ENCODE measurements around the gene EPHB1.

The EPHB1 gene

GRCh38 chr3:134896141-134896540 lies 101.1 kb downstream of the EPHB1 start:
- Histone ChIP-seq H3K27ac (ENCODE audit: low read length, poor library complexity, severe bottlenecking) (no peak overlapping the region), H3K79me1 (replicated peaks; ENCODE audit: low read length, poor library complexity, severe bottlenecking) (no peaks in the 10 kb centered on the region), H3K4me3 (ENCODE audit: insufficient read depth in 1 of 2, low read depth in 1 of 2, low read length in 2 of 2) (no peak overlapping the region), H3K18ac (ENCODE audit: low read depth in 1 of 2, low read length in 2 of 2) (no peak overlapping the region), H3K4me2 (ENCODE audit: low read length, poor library complexity, severe bottlenecking) (no peak overlapping the region), H3K27me3 (ENCODE audit: control insufficient read depth in 1 of 2, insufficient read depth in 1 of 2, low read length in 2 of 2) (peaks cover 0 to 4% of the 10 kb centered on the region in 2 experiments), H2BK15ac (ENCODE audit: low read depth, poor library complexity, severe bottlenecking) (no peak overlapping the region), H2AK5ac (ENCODE audit: low read length, severe bottlenecking) (no peak overlapping the region), H2BK12ac (ENCODE audit: low read length in 2 of 2) (no peak overlapping the region), H2BK5ac (ENCODE audit: low read depth, low read length, poor library complexity, severe bottlenecking) (no peak overlapping the region), H3K23ac (ENCODE audit: low read length in 2 of 2) (no peak overlapping the region), H3K14ac (ENCODE audit: low read length in 2 of 2) (no peak overlapping the region), H2BK120ac (ENCODE audit: low read depth, low read length) (no peak overlapping the region), H3K36me3 (ENCODE audit: control insufficient read depth in 1 of 2, insufficient read depth in 2 of 2, low read depth in 1 of 2, low read length in 2 of 2) (no peaks in the 10 kb centered on the region), H3K4ac (ENCODE audit: low read depth in 1 of 2, low read length in 2 of 2) (no peak overlapping the region), H3K4me1 (ENCODE audit: control insufficient read depth, insufficient read depth, low read depth, low read length) (no peaks in the 10 kb centered on the region), H4K91ac (ENCODE audit: low read length) (no peak overlapping the region), H2AFZ (ENCODE audit: low read depth, low read length) (no peak overlapping the region), H4K8ac (ENCODE audit: low read length) (no peak overlapping the region), H3K9ac (ENCODE audit: low read length) (no peak overlapping the region), H3K9me3 (ENCODE audit: control insufficient read depth, low read length) (peaks cover 9% of the 10 kb centered on the region)
- no peak for DNase-seq
- 81% methylated on average over 5 of the region's 5 CpGs for WGBS

- DNase-seq: no peak
- H3K4me1 ChIP-seq (ENCODE audit: control insufficient read depth, insufficient read depth, low read depth, low read length): no peaks in the 10 kb centered on the region
- no peak overlapping the region for H2BK120ac ChIP-seq (ENCODE audit: low read depth, low read length)
- no peak overlapping the region for H2AK5ac ChIP-seq (ENCODE audit: low read length, severe bottlenecking)
- H3K27ac ChIP-seq (ENCODE audit: low read length, poor library complexity, severe bottlenecking): no peak overlapping the region
- H3K9me3 ChIP-seq (ENCODE audit: control insufficient read depth, low read length): peaks cover 4% of the 10 kb centered on the region
- H2AFZ ChIP-seq (ENCODE audit: low read depth, low read length): no peak overlapping the region
- H2BK15ac ChIP-seq (ENCODE audit: low read depth, poor library complexity, severe bottlenecking): no peak overlapping the region
- no peak overlapping the region for H3K14ac ChIP-seq (ENCODE audit: low read length in 2 of 2)
- H4K91ac ChIP-seq (ENCODE audit: low read length): no peak overlapping the region
- H3K18ac ChIP-seq (ENCODE audit: low read depth in 1 of 2, low read length in 2 of 2): no peak overlapping the region
- no peak overlapping the region for H3K4me3 ChIP-seq (ENCODE audit: insufficient read depth in 1 of 2, low read depth in 1 of 2, low read length in 2 of 2)
- no peak overlapping the region for H3K9ac ChIP-seq (ENCODE audit: low read length)
- no peak overlapping the region for H3K23ac ChIP-seq (ENCODE audit: low read length in 2 of 2)
- WGBS: 87% methylated on average over 8 of the region's 8 CpGs
- no peak overlapping the region for H4K8ac ChIP-seq (ENCODE audit: low read length)
- no peaks in the 10 kb centered on the region for H3K79me1 ChIP-seq (replicated peaks; ENCODE audit: low read length, poor library complexity, severe bottlenecking)
- no peaks in the 10 kb centered on the region for H3K36me3 ChIP-seq (ENCODE audit: control insufficient read depth in 1 of 2, insufficient read depth in 2 of 2, low read depth in 1 of 2, low read length in 2 of 2)
- H3K4me2 ChIP-seq (ENCODE audit: low read length, poor library complexity, severe bottlenecking): no peak overlapping the region
- H3K4ac ChIP-seq (ENCODE audit: low read depth in 1 of 2, low read length in 2 of 2): no peak overlapping the region
- H2BK5ac ChIP-seq (ENCODE audit: low read depth, low read length, poor library complexity, severe bottlenecking): no peak overlapping the region
- H3K27me3 ChIP-seq (ENCODE audit: control insufficient read depth in 1 of 2, insufficient read depth in 1 of 2, low read length in 2 of 2): peaks cover 0 to 4% of the 10 kb centered on the region in 2 experiments
- no peak overlapping the region for H2BK12ac ChIP-seq (ENCODE audit: low read length in 2 of 2)
These were observed 101.6 kb downstream of the EPHB1 start for GRCh38 chr3:134896696-134897095.

GRCh38 chr3:134897391-134898141 lies 102.5 kb downstream of the EPHB1 start:
- DNase-seq: no peak

GRCh38 chr3:134898181-134898754 lies 103.2 kb downstream of the EPHB1 start:
- Histone ChIP-seq H3K4me1 (ENCODE audit: control insufficient read depth, insufficient read depth, low read depth, low read length) (no peaks in the 10 kb centered on the region), H3K4me2 (ENCODE audit: low read length, poor library complexity, severe bottlenecking) (no peak overlapping the region), H2BK5ac (ENCODE audit: low read depth, low read length, poor library complexity, severe bottlenecking) (no peak overlapping the region), H3K27me3 (ENCODE audit: control insufficient read depth in 1 of 2, insufficient read depth in 1 of 2, low read length in 2 of 2) (peaks cover 4% of the 10 kb centered on the region in 2 experiments), H2BK12ac (ENCODE audit: low read length in 2 of 2) (no peak overlapping the region), H3K18ac (ENCODE audit: low read depth in 1 of 2, low read length in 2 of 2) (no peak overlapping the region), H3K27ac (ENCODE audit: low read length, poor library complexity, severe bottlenecking) (no peak overlapping the region), H3K9me3 (ENCODE audit: control insufficient read depth, low read length) (no peaks in the 10 kb centered on the region), H3K36me3 (ENCODE audit: control insufficient read depth in 1 of 2, insufficient read depth in 2 of 2, low read depth in 1 of 2, low read length in 2 of 2) (no peaks in the 10 kb centered on the region), H4K91ac (ENCODE audit: low read length) (no peak overlapping the region), H3K23ac (ENCODE audit: low read length in 2 of 2) (no peak overlapping the region), H4K8ac (ENCODE audit: low read length) (no peak overlapping the region), H2AFZ (ENCODE audit: low read depth, low read length) (no peak overlapping the region), H2BK15ac (ENCODE audit: low read depth, poor library complexity, severe bottlenecking) (no peak overlapping the region), H3K9ac (ENCODE audit: low read length) (no peak overlapping the region), H2AK5ac (ENCODE audit: low read length, severe bottlenecking) (no peak overlapping the region), H3K4ac (ENCODE audit: low read depth in 1 of 2, low read length in 2 of 2) (no peak overlapping the region), H3K79me1 (replicated peaks; ENCODE audit: low read length, poor library complexity, severe bottlenecking) (no peaks in the 10 kb centered on the region), H3K14ac (ENCODE audit: low read length in 2 of 2) (no peak overlapping the region), H3K4me3 (ENCODE audit: insufficient read depth in 1 of 2, low read depth in 1 of 2, low read length in 2 of 2) (no peak overlapping the region), H2BK120ac (ENCODE audit: low read depth, low read length) (no peak overlapping the region)
- DNase-seq: no peak
- WGBS: 64% methylated on average over 7 of the region's 7 CpGs

More at GRCh38 chr3:134897391-134898141, 102.5 kb downstream of the EPHB1 start:
- Histone ChIP-seq H2BK15ac (ENCODE audit: low read depth, poor library complexity, severe bottlenecking) (no peak overlapping the region), H3K79me1 (replicated peaks; ENCODE audit: low read length, poor library complexity, severe bottlenecking) (no peaks in the 10 kb centered on the region), H3K4ac (ENCODE audit: low read depth in 1 of 2, low read length in 2 of 2) (no peak overlapping the region), H3K36me3 (ENCODE audit: control insufficient read depth in 1 of 2, insufficient read depth in 2 of 2, low read depth in 1 of 2, low read length in 2 of 2) (no peaks in the 10 kb centered on the region), H3K4me1 (ENCODE audit: control insufficient read depth, insufficient read depth, low read depth, low read length) (no peaks in the 10 kb centered on the region), H3K18ac (ENCODE audit: low read depth in 1 of 2, low read length in 2 of 2) (no peak overlapping the region), H3K9ac (ENCODE audit: low read length) (no peak overlapping the region), H3K14ac (ENCODE audit: low read length in 2 of 2) (no peak overlapping the region), H4K91ac (ENCODE audit: low read length) (no peak overlapping the region), H3K23ac (ENCODE audit: low read length in 2 of 2) (no peak overlapping the region), H2BK120ac (ENCODE audit: low read depth, low read length) (no peak overlapping the region), H3K27ac (ENCODE audit: low read length, poor library complexity, severe bottlenecking) (no peak overlapping the region), H2BK12ac (ENCODE audit: low read length in 2 of 2) (no peak overlapping the region), H3K4me2 (ENCODE audit: low read length, poor library complexity, severe bottlenecking) (no peak overlapping the region), H2AK5ac (ENCODE audit: low read length, severe bottlenecking) (no peak overlapping the region), H3K27me3 (ENCODE audit: control insufficient read depth in 1 of 2, insufficient read depth in 1 of 2, low read length in 2 of 2) (peaks cover 4% of the 10 kb centered on the region in 2 experiments), H2AFZ (ENCODE audit: low read depth, low read length) (no peak overlapping the region), H3K4me3 (ENCODE audit: insufficient read depth in 1 of 2, low read depth in 1 of 2, low read length in 2 of 2) (no peak overlapping the region), H3K9me3 (ENCODE audit: control insufficient read depth, low read length) (no peaks in the 10 kb centered on the region), H4K8ac (ENCODE audit: low read length) (no peak overlapping the region), H2BK5ac (ENCODE audit: low read depth, low read length, poor library complexity, severe bottlenecking) (no peak overlapping the region)
- WGBS: 77% methylated on average over 8 of the region's 10 CpGs
